AG09319 (cell line): Measurements from ENCODE around the gene ANXA5.

Experiments
- DNase-seq: peaks from one replicate; pipeline ENCODE4 v3.0.0-alpha.2; 2010; ENCODE audit warnings: low read depth; ENCODE audit errors: extremely low read depth
- TF ChIP-seq, protein P1 (sequence below): IDR thresholded peaks from 2 replicates; pipeline ENCODE4 v1.5.1; 2011; ENCODE audit warnings: low read depth, mild to moderate bottlenecking, inconsistent platforms, low read length, moderate library complexity

Gene ANXA5

DNA sequence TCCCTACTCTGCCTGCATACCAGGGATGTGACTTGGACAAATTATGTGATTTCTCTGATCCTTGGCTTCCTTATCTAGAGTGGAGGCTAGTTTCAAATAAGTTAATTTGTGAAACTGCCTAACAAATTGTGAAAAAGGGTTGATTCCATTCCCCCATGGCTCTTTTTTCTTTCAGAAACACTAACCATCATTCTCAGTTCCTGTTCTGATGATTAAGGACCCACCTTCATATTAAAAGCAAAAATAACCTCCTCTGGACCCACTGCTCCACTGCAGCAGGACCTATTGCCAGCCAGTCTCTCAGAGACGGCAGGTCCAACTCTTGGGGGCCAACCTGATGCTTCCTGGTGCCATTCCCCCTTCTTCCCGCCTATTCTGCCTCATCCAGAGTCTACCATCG, 4.5 kb upstream of the ANXA5 start:
- DNase-seq = no peak
- TF ChIP-seq, protein P1, sequence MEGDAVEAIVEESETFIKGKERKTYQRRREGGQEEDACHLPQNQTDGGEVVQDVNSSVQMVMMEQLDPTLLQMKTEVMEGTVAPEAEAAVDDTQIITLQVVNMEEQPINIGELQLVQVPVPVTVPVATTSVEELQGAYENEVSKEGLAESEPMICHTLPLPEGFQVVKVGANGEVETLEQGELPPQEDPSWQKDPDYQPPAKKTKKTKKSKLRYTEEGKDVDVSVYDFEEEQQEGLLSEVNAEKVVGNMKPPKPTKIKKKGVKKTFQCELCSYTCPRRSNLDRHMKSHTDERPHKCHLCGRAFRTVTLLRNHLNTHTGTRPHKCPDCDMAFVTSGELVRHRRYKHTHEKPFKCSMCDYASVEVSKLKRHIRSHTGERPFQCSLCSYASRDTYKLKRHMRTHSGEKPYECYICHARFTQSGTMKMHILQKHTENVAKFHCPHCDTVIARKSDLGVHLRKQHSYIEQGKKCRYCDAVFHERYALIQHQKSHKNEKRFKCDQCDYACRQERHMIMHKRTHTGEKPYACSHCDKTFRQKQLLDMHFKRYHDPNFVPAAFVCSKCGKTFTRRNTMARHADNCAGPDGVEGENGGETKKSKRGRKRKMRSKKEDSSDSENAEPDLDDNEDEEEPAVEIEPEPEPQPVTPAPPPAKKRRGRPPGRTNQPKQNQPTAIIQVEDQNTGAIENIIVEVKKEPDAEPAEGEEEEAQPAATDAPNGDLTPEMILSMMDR = no peak

GRCh38 chr4:121698236-121698671, 1.5 kb upstream of the ANXA5 start:
- TF ChIP-seq, protein P1 = no peak
- no peak for DNase-seq

DNA sequence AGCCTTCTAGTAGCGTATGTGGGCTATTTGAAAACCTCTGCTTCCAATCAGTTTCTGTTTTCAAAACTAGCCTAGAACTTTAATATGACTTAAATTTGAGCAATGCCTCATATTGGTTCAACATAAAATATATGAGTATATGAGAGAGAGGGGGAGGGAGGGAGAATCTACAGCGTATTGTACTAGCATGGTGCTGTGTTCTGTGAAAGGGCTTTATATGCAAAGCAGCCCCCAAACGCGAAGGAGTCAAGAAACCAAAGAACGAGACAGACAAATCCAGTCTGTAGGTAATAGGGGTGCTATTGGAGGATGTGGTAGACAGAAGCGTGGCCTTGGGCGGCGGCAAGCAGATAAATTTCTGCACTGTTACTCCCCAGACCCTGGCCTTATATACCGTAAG, 784 bp upstream of the ANXA5 start:
- TF ChIP-seq, protein P1 = no peak
- DNase-seq = no peak

DNA sequence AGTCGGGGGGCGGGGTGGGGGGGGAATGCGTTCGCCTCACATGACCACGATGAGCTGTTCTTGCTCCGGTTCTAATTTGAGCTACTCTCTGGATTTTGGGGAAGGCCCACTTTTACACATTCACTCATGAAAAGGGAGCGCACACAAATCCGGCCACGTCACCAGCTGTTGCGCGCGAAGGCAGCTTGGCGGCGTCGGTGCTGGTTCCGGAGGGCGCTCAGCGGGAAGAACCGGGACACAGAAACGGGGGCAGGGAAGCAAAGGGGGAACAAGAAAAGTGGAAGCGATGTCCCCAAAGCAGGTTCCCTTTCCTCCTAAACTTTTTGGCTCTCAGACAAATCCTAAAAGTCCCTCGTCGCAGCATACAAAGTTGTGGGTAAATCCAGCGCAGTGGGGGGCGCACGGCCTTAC, 605 bp downstream of the ANXA5 start:
- peak; percentile 63 for DNase-seq

DNA sequence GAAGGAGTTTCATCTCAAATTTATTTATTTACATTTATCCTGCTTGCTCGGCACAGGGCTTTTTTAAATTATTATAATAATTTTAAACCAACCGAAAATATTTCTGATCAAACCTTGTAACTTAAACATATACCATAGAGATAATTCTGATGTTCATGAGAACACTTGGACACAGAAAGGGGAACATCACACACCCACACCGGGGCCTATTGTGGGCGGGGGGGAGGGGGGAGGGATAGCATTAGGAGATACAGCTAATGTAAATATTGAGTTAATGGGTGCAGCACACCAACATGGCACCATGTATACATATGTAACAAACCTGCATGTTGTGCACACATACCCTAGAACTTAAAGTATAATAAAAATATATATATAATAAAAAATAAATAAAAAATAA, 2.9 kb downstream of the ANXA5 start:
- DNase-seq = no peak
- TF ChIP-seq, protein P1 = no peak

More for the DNA sequence above, 605 bp downstream of the ANXA5 start:
- TF ChIP-seq, protein P1 = peak; percentile 18

GRCh38 chr4:121693450-121693849, 3.3 kb downstream of the ANXA5 start:
- TF ChIP-seq, protein P1 = no peak
- DNase-seq = no peak

GRCh38 chr4:121692261-121692660, 4.5 kb downstream of the ANXA5 start:
- TF ChIP-seq, protein P1 = no peak

More at GRCh38 chr4:121692261-121692660, 4.5 kb downstream of the ANXA5 start:
- no peak for DNase-seq
